Stimulated activated CD8-positive, alpha-beta memory T cell treated with anti-CD3 and anti-CD28 coated beads, Interleukin-12 subunit alpha, Interleukin-12 subunit beta, amount 100 ng/mL, for 24 hours (primary cell): Measurements from ENCODE around the gene LAMA5.

ENCODE experiments used
- DNase-seq: peaks from one replicate; pipeline ENCODE4 v3.0.0-alpha.2; 2020; ENCODE audit errors: extremely low read depth

Gene LAMA5

GRCh38 chr20:62287759-62288534 is 79.2 kb downstream of the LAMA5 start:
- DNase-seq, result no peak

- no peak for DNase-seq
Observed at GRCh38 chr20:62287129-62287528, 80.0 kb downstream of the LAMA5 start.

- no peak for DNase-seq
Observed at GRCh38 chr20:62286493-62287064, 80.5 kb downstream of the LAMA5 start.

GRCh38 chr20:62285722-62286121 is 81.4 kb downstream of the LAMA5 start:
- no peak for DNase-seq

- no peak for DNase-seq
Observed at GRCh38 chr20:62285151-62285550, 82.0 kb downstream of the LAMA5 start.

- no peak for DNase-seq
Observed at GRCh38 chr20:62284448-62284847, 82.7 kb downstream of the LAMA5 start.

- no peak for DNase-seq
Observed at GRCh38 chr20:62282877-62283503, 84.1 kb downstream of the LAMA5 start.

GRCh38 chr20:62282103-62282502 is 85.0 kb downstream of the LAMA5 start:
- no peak for DNase-seq

GRCh38 chr20:62281161-62281933 is 85.8 kb downstream of the LAMA5 start:
- DNase-seq, result no peak

- DNase-seq, result no peak
Observed at GRCh38 chr20:62280303-62280702, 86.8 kb downstream of the LAMA5 start.

GRCh38 chr20:62277253-62277652 is 89.9 kb downstream of the LAMA5 start:
- DNase-seq, result no peak

GRCh38 chr20:62276439-62276838 is 90.7 kb downstream of the LAMA5 start:
- no peak for DNase-seq

GRCh38 chr20:62275219-62275618 is 91.9 kb downstream of the LAMA5 start:
- DNase-seq, result no peak

- no peak for DNase-seq
Observed at GRCh38 chr20:62274332-62274950, 92.7 kb downstream of the LAMA5 start.

- DNase-seq, result no peak
Observed at GRCh38 chr20:62273416-62273815, 93.7 kb downstream of the LAMA5 start.

- no peak for DNase-seq
Observed at GRCh38 chr20:62272200-62272599, 94.9 kb downstream of the LAMA5 start.

- DNase-seq, result no peak
Observed at GRCh38 chr20:62269871-62270270, 97.2 kb downstream of the LAMA5 start.

GRCh38 chr20:62269378-62269777 is 97.7 kb downstream of the LAMA5 start:
- DNase-seq, result no peak

GRCh38 chr20:62268228-62268900 is 98.7 kb downstream of the LAMA5 start:
- DNase-seq, result no peak

GRCh38 chr20:62267543-62267942 is 99.6 kb downstream of the LAMA5 start:
- no peak for DNase-seq

GRCh38 chr20:62266851-62267250 is 100.3 kb downstream of the LAMA5 start:
- DNase-seq, result no peak
